Measurements from ENCODE around the gene EZH2.

EZH2 gene

DNA sequence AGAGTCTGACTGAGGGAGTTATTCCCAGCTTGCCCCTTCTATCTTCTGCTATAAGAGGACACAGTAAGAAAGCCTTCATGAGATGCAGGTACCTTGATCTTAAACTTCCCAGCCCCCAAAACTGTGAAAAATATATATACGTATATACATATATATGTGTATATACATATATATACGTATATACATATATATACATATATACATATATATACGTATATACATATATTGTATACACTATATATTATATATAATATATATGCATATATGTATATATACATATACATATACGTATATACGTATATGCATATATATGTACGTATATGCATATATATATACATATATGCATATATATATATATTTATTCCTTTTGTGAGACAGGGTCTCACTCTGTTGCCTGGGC is 17.7 kb downstream of the EZH2 start:
- TF ChIP-seq, protein P1, sequence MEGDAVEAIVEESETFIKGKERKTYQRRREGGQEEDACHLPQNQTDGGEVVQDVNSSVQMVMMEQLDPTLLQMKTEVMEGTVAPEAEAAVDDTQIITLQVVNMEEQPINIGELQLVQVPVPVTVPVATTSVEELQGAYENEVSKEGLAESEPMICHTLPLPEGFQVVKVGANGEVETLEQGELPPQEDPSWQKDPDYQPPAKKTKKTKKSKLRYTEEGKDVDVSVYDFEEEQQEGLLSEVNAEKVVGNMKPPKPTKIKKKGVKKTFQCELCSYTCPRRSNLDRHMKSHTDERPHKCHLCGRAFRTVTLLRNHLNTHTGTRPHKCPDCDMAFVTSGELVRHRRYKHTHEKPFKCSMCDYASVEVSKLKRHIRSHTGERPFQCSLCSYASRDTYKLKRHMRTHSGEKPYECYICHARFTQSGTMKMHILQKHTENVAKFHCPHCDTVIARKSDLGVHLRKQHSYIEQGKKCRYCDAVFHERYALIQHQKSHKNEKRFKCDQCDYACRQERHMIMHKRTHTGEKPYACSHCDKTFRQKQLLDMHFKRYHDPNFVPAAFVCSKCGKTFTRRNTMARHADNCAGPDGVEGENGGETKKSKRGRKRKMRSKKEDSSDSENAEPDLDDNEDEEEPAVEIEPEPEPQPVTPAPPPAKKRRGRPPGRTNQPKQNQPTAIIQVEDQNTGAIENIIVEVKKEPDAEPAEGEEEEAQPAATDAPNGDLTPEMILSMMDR (IDR thresholded peaks at IDR 0.05; ENCODE audit: insufficient read depth, low read length): no peak
- TF ChIP-seq GABPA (IDR thresholded peaks at IDR 0.05; ENCODE audit: low read depth) (no peak), SPI1 (IDR thresholded peaks at IDR 0.05; ENCODE audit: borderline replicate concordance, low read depth) (no peak), POLR2AphosphoS5 (IDR thresholded peaks at IDR 0.05; ENCODE audit: low read depth) (no peak)
- TF ChIP-seq, protein P2, sequence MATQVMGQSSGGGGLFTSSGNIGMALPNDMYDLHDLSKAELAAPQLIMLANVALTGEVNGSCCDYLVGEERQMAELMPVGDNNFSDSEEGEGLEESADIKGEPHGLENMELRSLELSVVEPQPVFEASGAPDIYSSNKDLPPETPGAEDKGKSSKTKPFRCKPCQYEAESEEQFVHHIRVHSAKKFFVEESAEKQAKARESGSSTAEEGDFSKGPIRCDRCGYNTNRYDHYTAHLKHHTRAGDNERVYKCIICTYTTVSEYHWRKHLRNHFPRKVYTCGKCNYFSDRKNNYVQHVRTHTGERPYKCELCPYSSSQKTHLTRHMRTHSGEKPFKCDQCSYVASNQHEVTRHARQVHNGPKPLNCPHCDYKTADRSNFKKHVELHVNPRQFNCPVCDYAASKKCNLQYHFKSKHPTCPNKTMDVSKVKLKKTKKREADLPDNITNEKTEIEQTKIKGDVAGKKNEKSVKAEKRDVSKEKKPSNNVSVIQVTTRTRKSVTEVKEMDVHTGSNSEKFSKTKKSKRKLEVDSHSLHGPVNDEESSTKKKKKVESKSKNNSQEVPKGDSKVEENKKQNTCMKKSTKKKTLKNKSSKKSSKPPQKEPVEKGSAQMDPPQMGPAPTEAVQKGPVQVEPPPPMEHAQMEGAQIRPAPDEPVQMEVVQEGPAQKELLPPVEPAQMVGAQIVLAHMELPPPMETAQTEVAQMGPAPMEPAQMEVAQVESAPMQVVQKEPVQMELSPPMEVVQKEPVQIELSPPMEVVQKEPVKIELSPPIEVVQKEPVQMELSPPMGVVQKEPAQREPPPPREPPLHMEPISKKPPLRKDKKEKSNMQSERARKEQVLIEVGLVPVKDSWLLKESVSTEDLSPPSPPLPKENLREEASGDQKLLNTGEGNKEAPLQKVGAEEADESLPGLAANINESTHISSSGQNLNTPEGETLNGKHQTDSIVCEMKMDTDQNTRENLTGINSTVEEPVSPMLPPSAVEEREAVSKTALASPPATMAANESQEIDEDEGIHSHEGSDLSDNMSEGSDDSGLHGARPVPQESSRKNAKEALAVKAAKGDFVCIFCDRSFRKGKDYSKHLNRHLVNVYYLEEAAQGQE (IDR thresholded peaks at IDR 0.05; ENCODE audit: insufficient replicate concordance, low read depth): no peak
- Histone ChIP-seq H3K27me3 (ENCODE audit: insufficient read depth, poor library complexity, severe bottlenecking) (no peaks in the 10 kb centered on the region), H3K27ac (replicated peaks) (no peak overlapping the region), H3K4me3 (replicated peaks; ENCODE audit: insufficient read depth, low read length) (no peak overlapping the region)
- DNase-seq (ENCODE audit: low read depth in 1 of 2, low spot score in 1 of 2): no peak

DNA sequence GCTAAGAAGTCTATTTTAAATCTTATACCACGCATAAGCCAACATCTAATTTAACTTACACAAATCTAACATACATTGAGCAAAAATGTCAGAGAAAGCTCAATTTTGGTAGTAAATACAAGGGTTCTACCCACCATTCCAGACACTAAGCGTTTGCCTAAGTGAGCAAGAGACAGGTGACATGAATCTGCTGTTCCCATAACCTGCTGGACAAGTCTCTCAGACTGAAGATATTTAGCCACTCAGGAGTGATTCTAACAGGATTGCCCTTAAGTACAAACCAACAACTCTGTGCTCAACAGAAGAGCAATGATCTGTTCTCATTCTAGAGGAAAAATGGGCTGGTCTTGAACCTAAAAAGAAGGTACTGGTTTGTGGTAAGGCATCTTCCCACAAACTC is 18.8 kb downstream of the EZH2 start:
- TF ChIP-seq GABPA (IDR thresholded peaks at IDR 0.05; ENCODE audit: low read depth): no peak
- TF ChIP-seq, protein P1 (IDR thresholded peaks at IDR 0.05; ENCODE audit: insufficient read depth, low read length): no peak
- TF ChIP-seq, protein P2 (IDR thresholded peaks at IDR 0.05; ENCODE audit: insufficient replicate concordance, low read depth): no peak
- no peaks in the 10 kb centered on the region for H3K27me3 ChIP-seq (ENCODE audit: insufficient read depth, poor library complexity, severe bottlenecking)
- H3K27ac ChIP-seq (replicated peaks): no peak overlapping the region
- H3K4me3 ChIP-seq (replicated peaks; ENCODE audit: insufficient read depth, low read length): no peak overlapping the region
- no peak for DNase-seq (ENCODE audit: low read depth in 1 of 2, low spot score in 1 of 2)

DNA sequence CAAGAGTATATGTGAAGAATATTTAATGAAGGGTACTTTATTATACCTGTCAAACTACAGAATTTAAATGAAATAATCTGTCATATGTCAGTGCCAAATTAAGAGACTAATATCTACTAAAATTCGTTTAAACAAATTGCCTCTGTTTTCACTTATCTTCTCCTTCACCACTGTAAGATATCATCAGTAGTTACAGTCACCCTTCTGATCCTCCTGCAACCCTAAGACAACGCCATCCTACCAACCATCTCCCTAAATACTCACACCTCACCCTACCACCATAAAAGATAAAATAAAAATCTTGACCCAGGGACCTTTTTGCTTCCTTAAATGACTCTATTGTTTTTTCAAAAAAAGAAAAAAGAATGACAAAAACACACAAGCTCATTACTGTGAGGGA is 20.8 kb downstream of the EZH2 start:
- no peak for DNase-seq (ENCODE audit: low read depth in 1 of 2, low spot score in 1 of 2)
- Histone ChIP-seq H3K4me3 (replicated peaks; ENCODE audit: insufficient read depth, low read length) (no peak overlapping the region), H3K27ac (replicated peaks) (no peak overlapping the region), H3K27me3 (ENCODE audit: insufficient read depth, poor library complexity, severe bottlenecking) (no peaks in the 10 kb centered on the region)
- TF ChIP-seq POLR2AphosphoS5 (IDR thresholded peaks at IDR 0.05; ENCODE audit: low read depth): no peak
- TF ChIP-seq, protein P2 (IDR thresholded peaks at IDR 0.05; ENCODE audit: insufficient replicate concordance, low read depth): no peak
- no peak for TF ChIP-seq GABPA (IDR thresholded peaks at IDR 0.05; ENCODE audit: low read depth)
- TF ChIP-seq, protein P1 (IDR thresholded peaks at IDR 0.05; ENCODE audit: insufficient read depth, low read length): no peak
- TF ChIP-seq SPI1 (IDR thresholded peaks at IDR 0.05; ENCODE audit: borderline replicate concordance, low read depth): no peak

All from HL-60 (cell line).